Bronchial epithelial cell (primary cell): Measurements from ENCODE around the gene OR52N4. TPM values are rescaled to one million over a fixed set of nuclear protein-coding genes. Genes with fewer than 3 reads are reported as not detected.

ENCODE experiments used
- DNase-seq: peaks from one replicate; pipeline ENCODE4 v3.0.0-alpha.2; 2010; ENCODE audit warnings: low read depth
- FAIRE-seq: peaks from 2 replicates; lab custom pipeline; 2011; peaks lifted over from hg19 to GRCh38; lab: Jason Lieb, UNC
- H3K27me3 ChIP-seq: 2 replicates; pipeline ENCODE4 v1.5.1; 2011; ENCODE audit warnings: low read length; ENCODE audit not compliant: control insufficient read depth, insufficient read depth
- H3K36me3 ChIP-seq: 2 replicates; pipeline ENCODE4 v1.5.1; 2011; ENCODE audit warnings: low read length; ENCODE audit not compliant: control insufficient read depth, insufficient read depth
- H3K4me3 ChIP-seq: 2 replicates; pipeline ENCODE4 v1.5.1; 2011; ENCODE audit warnings: mild to moderate bottlenecking, low read depth, low read length, control low read depth
- CTCF ChIP-seq: IDR thresholded peaks from 2 replicates; pipeline ENCODE4 v1.5.1; 2011; ENCODE audit warnings: mild to moderate bottlenecking, moderate library complexity, low read length, control low read depth, inconsistent platforms; ENCODE audit not compliant: insufficient read depth, severe bottlenecking
- total RNA-seq: library from RNA; depleted of rRNA; stranded (reverse); fragments of >200 nt; gene quantifications from 2 replicates; pipeline ENCODE4 v1.2.1, GENCODE V29; 2014

The OR52N4 gene
- total RNA-seq, 1 donor from 2014 or later = not detected

GRCh38 chr11:5722622-5723021 lies 31.4 kb upstream of the OR52N4 start:
- no peak overlapping the region for H3K4me3 ChIP-seq
- no peaks in the 10 kb centered on the region for H3K27me3 ChIP-seq
- no peak for DNase-seq
- no peak for TF ChIP-seq CTCF
- FAIRE-seq = no peak
- H3K36me3 ChIP-seq = no peaks in the 10 kb centered on the region

GRCh38 chr11:5726351-5726750 lies 27.7 kb upstream of the OR52N4 start:
- Histone ChIP-seq H3K36me3 (no peaks in the 10 kb centered on the region), H3K4me3 (no peak overlapping the region), H3K27me3 (no peaks in the 10 kb centered on the region)
- no peak for TF ChIP-seq CTCF
- DNase-seq (no peak), FAIRE-seq (peak; percentile 13)

GRCh38 chr11:5727691-5728090 lies 26.4 kb upstream of the OR52N4 start:
- H3K4me3 ChIP-seq = no peak overlapping the region
- FAIRE-seq (no peak), DNase-seq (no peak)
- H3K27me3 ChIP-seq = no peaks in the 10 kb centered on the region
- H3K36me3 ChIP-seq = no peaks in the 10 kb centered on the region
- TF ChIP-seq CTCF = no peak

- peak; percentile 55 for DNase-seq
- no peak within 1 kb of the TSS for H3K4me3 ChIP-seq
- H3K27me3 ChIP-seq = no peaks in the 10 kb centered on the region
- TF ChIP-seq CTCF = no peak
- H3K36me3 ChIP-seq = no peaks in the 10 kb centered on the region
- FAIRE-seq = no peak
Measured at GRCh38 chr11:5736396-5736795, 17.6 kb upstream of the OR52N4 start, which contains the start of gene OR56B1. Gene OR56B1 (plus strand): TSS chr11:5736448. CDS start chr11:5736517, 69 bp downstream.

- DNase-seq (peak; percentile 55), FAIRE-seq (no peak)
- Histone ChIP-seq H3K4me3 (no peak overlapping the region), H3K27me3 (no peaks in the 10 kb centered on the region), H3K36me3 (no peaks in the 10 kb centered on the region)
- TF ChIP-seq CTCF = no peak
Measured at GRCh38 chr11:5737091-5737490, 17.0 kb upstream of the OR52N4 start.
